Right lobe of liver (tissue), 6 donors: Measurements from ENCODE around the gene NDUFC1. TPM values are rescaled to one million over a fixed set of nuclear protein-coding genes. Genes with fewer than 3 reads are reported as not detected.

Experiments
- ATAC-seq, 4 donors: fragments of 200-7000 bp; cut with Tn5 transposase; one replicate each; pipeline ENCODE4 v1.9.1; 2020; ENCODE audit warnings: mild to moderate bottlenecking in 4 of 4, moderate library complexity in 4 of 4
- DNase-seq, 3 donors: peaks; one replicate each; pipeline ENCODE4 v3.0.0-alpha.2; 2020
- H3K27ac ChIP-seq, 3 donors: fragments of 200-600 bp; one replicate each; pipeline ENCODE4 v1.8.0; 2022
- H3K27me3 ChIP-seq, 2 donors: fragments of 200-600 bp; one replicate each; pipeline ENCODE4 v1.8.0; 2022
- H3K36me3 ChIP-seq, 4 donors: fragments of 200-600 bp; sonication (generic) in 1 of 4; one replicate each; pipeline versions ENCODE4 v1.5.1 to v1.8.0; 2017 to 2022; ENCODE audit warnings: control low read depth in 1 of 4
- H3K4me1 ChIP-seq, 4 donors: fragments of 200-600 bp; sonication (generic) in 1 of 4; one replicate each; pipeline versions ENCODE4 v1.5.1 to v1.8.0; 2017 to 2022; ENCODE audit warnings: control low read depth in 1 of 4
- H3K4me3 ChIP-seq, 3 donors: fragments of 200-600 bp; one replicate each; pipeline ENCODE4 v1.8.0; 2022
- H3K9me3 ChIP-seq, 4 donors: fragments of 200-600 bp; sonication (generic) in 1 of 4; one replicate each; pipeline versions ENCODE4 v1.5.1 to v1.8.0; 2017 to 2022; ENCODE audit warnings: control low read depth in 1 of 4
- CTCF ChIP-seq, 4 donors: fragments of 200-600 bp in 3 of 4; fragments of 450-650 bp in 1 of 4; IDR thresholded peaks; one replicate each; pipeline versions ENCODE4 v1.5.1 to v1.8.0; 2016 to 2022; ENCODE audit warnings: antibody characterized with exemption in 4 of 4, mild to moderate bottlenecking in 2 of 4
- POLR2A ChIP-seq: fragments of 450-650 bp; IDR thresholded peaks from one replicate; pipeline ENCODE4 v1.6.1; 2017; ENCODE audit warnings: antibody characterized with exemption, mild to moderate bottlenecking
- WGBS: methylation state at CpG from one replicate; pipeline ENCODE4 v1.1.6; 2018; ENCODE audit warnings: low coverage, low lambda C conversion rate; ENCODE audit not compliant: insufficient coverage; ENCODE audit errors: missing lambda C conversion rate; 5-methylcytosine and 5-hydroxymethylcytosine counted together
- intact Hi-C, 2 donors: fragments of 100-400 bp; cut with DNase I; formaldehyde crosslinking; loops; one replicate each; pipeline versions ENCODE4 v1.11.2 to v1.14.1; 2022
- total RNA-seq, 6 experiments: library from RNA; depleted of rRNA in 2 of 6; stranded (reverse); fragments of >200 nt in 2 of 6; fragmentation: NEBNext Ultra II Directional in 3 of 6; extraction: Animal tissue kit (Norgen Biotek cat#: 25700) in 3 of 6; gene quantifications; one replicate each; pipeline versions ENCODE4 v1.1.0 to v1.2.4, GENCODE V29; 2016 to 2023
- donor health status: DM: no; HTN: yes; CAD: no.
- donor health status: DM: no; HTN: no; CAD: no.
- donor health status: DM: no; HTN: no; CAD: no.
- donor health status: DM: no; HTN: yes; CAD: no.
- donor health status: DM: no; HTN: yes; CAD: no.

The NDUFC1 gene
- total RNA-seq, 6 experiments from 2014 or later, result 24.7 to 41.0 (median 32.1) TPM

GRCh38 chr4:139312552-139313332 is 10.5 kb upstream of the NDUFC1 start:
- WGBS, result 91% methylated on average over 3 of the region's 3 CpGs
- DNase-seq, result no peak
- Histone ChIP-seq H3K9me3 (no peaks in the 10 kb centered on the region), H3K36me3 (no peaks in the 10 kb centered on the region), H3K27ac (peak overlapping the region in 1 of 3 donors; percentile 15), H3K27me3 (no peaks in the 10 kb centered on the region), H3K4me1 (peaks cover 0 to 13% (median 6%) of the 10 kb centered on the region in 4 donors), H3K4me3 (no peak overlapping the region)
- no peak for TF ChIP-seq CTCF (IDR thresholded peaks at IDR 0.05)
- TF ChIP-seq POLR2A, result no peak
- intact Hi-C loops, result no loop called here
- peak; percentile 48 to 76 (median 64) for ATAC-seq

GRCh38 chr4:139311909-139312308 is 9.6 kb upstream of the NDUFC1 start:
- H3K9me3 ChIP-seq, result no peaks in the 10 kb centered on the region
- no peaks in the 10 kb centered on the region for H3K36me3 ChIP-seq
- no peak overlapping the region for H3K4me3 ChIP-seq
- H3K4me1 ChIP-seq, result peaks cover 0 to 13% (median 6%) of the 10 kb centered on the region in 4 donors
- H3K27ac ChIP-seq, result no peak overlapping the region
- intact Hi-C loops, result no loop called here
- no peak for DNase-seq
- H3K27me3 ChIP-seq, result no peaks in the 10 kb centered on the region
- WGBS, result 78% methylated on average over 3 of the region's 3 CpGs
- no peak for TF ChIP-seq CTCF (IDR thresholded peaks at IDR 0.05)
- no peak for TF ChIP-seq POLR2A
- ATAC-seq, result no peak

- Histone ChIP-seq H3K36me3 (peaks cover 0 to 5% (median 0%) of the 10 kb centered on the region in 4 donors), H3K27me3 (no peaks in the 10 kb centered on the region), H3K27ac (no peak overlapping the region), H3K4me1 (peaks cover 0 to 17% (median 3%) of the 10 kb centered on the region in 4 donors), H3K4me3 (no peak overlapping the region), H3K9me3 (no peaks in the 10 kb centered on the region)
- intact Hi-C loops, result no loop called here
- 95% methylated on average over 2 of the region's 2 CpGs for WGBS
- DNase-seq, result no peak
- TF ChIP-seq POLR2A (no peak), CTCF (IDR thresholded peaks at IDR 0.05) (no peak)
- ATAC-seq, result no peak
Measured at GRCh38 chr4:139304920-139305319, 2.6 kb upstream of the NDUFC1 start.

GRCh38 chr4:139301113-139301820 is 1.0 kb downstream of the NDUFC1 start, which contains the start of gene NAA15:
Gene NAA15, plus strand, starts transcription at chr4:139301505. Its CDS starts 273 bp downstream, at chr4:139301778.
- no peaks in the 10 kb centered on the region for H3K9me3 ChIP-seq
- peaks cover 0 to 5% (median 0%) of the 10 kb centered on the region in 4 donors for H3K36me3 ChIP-seq
- DNase-seq (peak; percentile 98 to 99 (median 99)), ATAC-seq (peak; percentile 93 to 98 (median 96))
- peak within 1 kb of the TSS; percentile 90 to 99 (median 92) for H3K4me3 ChIP-seq
- peak within 1 kb of the TSS; percentile 63 to 93 (median 85) for H3K27ac ChIP-seq
- peaks cover 0 to 37% (median 4%) of the 10 kb centered on the region in 4 donors for H3K4me1 ChIP-seq
- H3K27me3 ChIP-seq, result no peaks in the 10 kb centered on the region
- TF ChIP-seq POLR2A (peak; percentile 92), CTCF (IDR thresholded peaks at IDR 0.05) (no peak)
- intact Hi-C loops, result no loop called here
- WGBS, result 2% methylated on average over 28 of the region's 61 CpGs
